HCT116 (cell line): ENCODE measurements around the gene LINGO1. TPM values are rescaled to one million over a fixed set of nuclear protein-coding genes. Genes with fewer than 3 reads are reported as not detected.

ENCODE experiments used
- ATAC-seq: fragments of 200-7000 bp; cut with Tn5 transposase; 2 replicates; pipeline ENCODE4 v1.9.1; 2020; ENCODE audit warnings: mild to moderate bottlenecking, moderate library complexity
- BruUV-seq: library from RNA; stranded (reverse); fragments of 400-500 nt; replicated peaks from 2 replicates; lab custom pipeline; 2021; lab: Mats Ljungman, UMichigan
- CTCF ChIA-PET: fragments of 300-600 bp; sonication (Branson Sonifier 250); formaldehyde crosslinking; loops from one replicate; lab custom pipeline; 2021; ENCODE audit warnings: antibody characterized with exemption; lab: Charles Lee
- POLR2A ChIA-PET: fragments of 300-600, 350-600 bp; sonication (Branson Sonifier 250); formaldehyde crosslinking; loops from one replicate; lab custom pipeline; 2021; ENCODE audit warnings: antibody characterized with exemption; lab: Charles Lee
- RAD21 ChIA-PET, 2 experiments: fragments of 300-600 bp; sonication (Branson Sonifier 250); formaldehyde crosslinking; loops; one replicate each; lab custom pipeline; 2023; ENCODE audit warnings: low total read pairs in 2 of 2; ENCODE audit not compliant: uncharacterized antibody in 2 of 2, unreplicated experiment in 2 of 2, low non-redundant PET in 1 of 2; lab: Charles Lee
- DNase-seq: peaks from one replicate; pipeline ENCODE4 v3.0.0-alpha.2; 2010; ENCODE audit warnings: low read depth, low spot score
- H2AFZ ChIP-seq: fragments of 200-600 bp; shearing (Covaris generic), sonication (generic); 2 replicates; pipeline ENCODE4 v1.6.1; 2017; ENCODE audit warnings: low read depth, mixed run types, mixed read lengths, antibody characterized with exemption, low read length; ENCODE audit not compliant: poor library complexity, severe bottlenecking
- H3K27ac ChIP-seq: 2 replicates; pipeline ENCODE4 v1.5.1; 2012; ENCODE audit warnings: low read depth, low read length
- H3K27me3 ChIP-seq: fragments of 200-600 bp; sonication (generic); 2 replicates; pipeline ENCODE4 v1.6.1; 2016; ENCODE audit warnings: mixed run types, low read length, mixed read lengths; ENCODE audit not compliant: insufficient read depth
- H3K36me3 ChIP-seq, 2 experiments: fragments of 200-500 bp in 1 of 2; fragments of 200-600 bp in 1 of 2; sonication (Bioruptor generic) in 1 of 2; sonication (generic) in 1 of 2; 2 replicates each; pipeline versions ENCODE4 v1.5.1 to v1.6.1; 2014 to 2016; ENCODE audit warnings: low read length in 2 of 2, inconsistent platforms in 1 of 2, mixed read lengths in 1 of 2, mixed run types in 1 of 2; ENCODE audit not compliant: insufficient read depth in 2 of 2, control insufficient read depth in 1 of 2
- H3K4me1 ChIP-seq, 2 experiments: fragments of 200-600 bp in 1 of 2; sonication (generic) in 1 of 2; 2 replicates each; pipeline versions ENCODE4 v1.5.1 to v1.6.1; 2012 to 2017; ENCODE audit warnings: low read length in 2 of 2, inconsistent platforms in 1 of 2, mild to moderate bottlenecking in 1 of 2, mixed read lengths in 1 of 2, mixed run types in 1 of 2, moderate library complexity in 1 of 2; ENCODE audit not compliant: insufficient read depth in 2 of 2, control insufficient read depth in 1 of 2
- H3K4me2 ChIP-seq: fragments of 200-600 bp; sonication (generic); 2 replicates; pipeline ENCODE4 v1.6.1; 2017; ENCODE audit warnings: mixed run types, low read length, mixed read lengths
- H3K4me3 ChIP-seq, 2 experiments: fragments of 200-600 bp in 1 of 2; sonication (generic) in 1 of 2; replicated peaks in 1 of 2; 2 replicates each; pipeline ENCODE4 v1.5.1; 2011 to 2016; ENCODE audit warnings: low read length in 2 of 2, control low read depth in 1 of 2, low read depth in 1 of 2, mild to moderate bottlenecking in 1 of 2, mixed read lengths in 1 of 2, mixed run types in 1 of 2
- H3K79me2 ChIP-seq: fragments of 200-600 bp; sonication (generic); 2 replicates; pipeline ENCODE4 v1.6.1; 2017; ENCODE audit warnings: mild to moderate bottlenecking, mixed run types, low read length, moderate library complexity, mixed read lengths; ENCODE audit not compliant: insufficient read depth
- H3K9ac ChIP-seq: fragments of 200-600 bp; sonication (generic); 2 replicates; pipeline ENCODE4 v1.6.1; 2016; ENCODE audit warnings: low read length, mixed read lengths
- H3K9me2 ChIP-seq: fragments of 200-600 bp; sonication (generic), shearing (Covaris generic); 2 replicates; pipeline ENCODE4 v1.6.1; 2017; ENCODE audit warnings: mixed run types, mild to moderate bottlenecking, moderate library complexity; ENCODE audit not compliant: insufficient read depth
- H3K9me3 ChIP-seq, 2 experiments: fragments of 200-500 bp in 1 of 2; fragments of 200-600 bp in 1 of 2; sonication (Bioruptor generic) in 1 of 2; sonication (generic) in 1 of 2; 2 replicates each; pipeline ENCODE4 v1.6.1; 2014 to 2017; ENCODE audit warnings: low read length in 2 of 2, mixed read lengths in 2 of 2, inconsistent platforms in 1 of 2, low read depth in 1 of 2, mild to moderate bottlenecking in 1 of 2, mixed run types in 1 of 2, moderate library complexity in 1 of 2; ENCODE audit not compliant: control insufficient read depth in 1 of 2, insufficient read depth in 1 of 2
- H4K20me1 ChIP-seq: fragments of 200-600 bp; sonication (generic), shearing (Covaris generic); 2 replicates; pipeline ENCODE4 v1.6.1; 2017; ENCODE audit warnings: mixed run types, mild to moderate bottlenecking, moderate library complexity; ENCODE audit not compliant: insufficient read depth
- CBX3 ChIP-seq: IDR thresholded peaks from 2 replicates; pipeline ENCODE4 v1.6.1; 2012; ENCODE audit warnings: low read depth
- CEBPB ChIP-seq: IDR thresholded peaks from 2 replicates; pipeline ENCODE4 v1.6.1; 2012; ENCODE audit warnings: low read depth
- ELF1 ChIP-seq: IDR thresholded peaks from 2 replicates; pipeline ENCODE4 v1.6.1; 2012; ENCODE audit warnings: low read depth, borderline replicate concordance
- EZH2 ChIP-seq: fragments of 200-600 bp; sonication (generic); IDR thresholded peaks from 2 replicates; pipeline ENCODE4 v1.6.1; 2017; ENCODE audit warnings: antibody characterized with exemption, mixed run types
- EZH2phosphoT487 ChIP-seq: fragments of 200-600 bp; IDR thresholded peaks from 2 replicates; pipeline ENCODE4 v1.6.1; 2018; ENCODE audit warnings: antibody characterized with exemption, borderline replicate concordance
- POLR2AphosphoS5 ChIP-seq: IDR thresholded peaks from 2 replicates; pipeline ENCODE4 v1.6.1; 2011; ENCODE audit warnings: mild to moderate bottlenecking, low read depth, low read length, moderate library complexity
- RAD21 ChIP-seq: IDR thresholded peaks from 2 replicates; pipeline ENCODE4 v1.6.1; 2012; ENCODE audit warnings: low read depth, mild to moderate bottlenecking
- SIN3A ChIP-seq: IDR thresholded peaks from 2 replicates; pipeline ENCODE4 v1.6.1; 2012; ENCODE audit warnings: low read depth
- SRF ChIP-seq: IDR thresholded peaks from 2 replicates; pipeline ENCODE4 v1.6.1; 2012; ENCODE audit warnings: low read depth
- TCF7L2 ChIP-seq: IDR thresholded peaks from 2 replicates; pipeline ENCODE4 v1.7.0; 2011; ENCODE audit warnings: borderline replicate concordance, inconsistent platforms; ENCODE audit not compliant: insufficient read depth, insufficient read length; ENCODE audit errors: extremely low read depth
- ZBTB33 ChIP-seq: IDR thresholded peaks from 2 replicates; pipeline ENCODE4 v1.6.1; 2011; ENCODE audit warnings: mild to moderate bottlenecking, low read length, moderate library complexity; ENCODE audit not compliant: insufficient replicate concordance; ENCODE audit errors: extremely low read depth
- ZFX ChIP-seq: fragments of 450-650 bp; IDR thresholded peaks from 2 replicates; pipeline ENCODE4 v1.6.1; 2017
- ZNF274 ChIP-seq: fragments of 200-500 bp; sonication (Bioruptor generic); IDR thresholded peaks from 2 replicates; pipeline ENCODE4 v1.6.1; 2014; ENCODE audit warnings: mild to moderate bottlenecking, low read depth, low read length, inconsistent platforms
- intact Hi-C: fragments of 100-400 bp; cut with micrococcal nuclease; formaldehyde crosslinking; loops from 2 replicates; pipeline ENCODE4 v1.10.0; 2022
- total RNA-seq: library from RNA; stranded (reverse); gene quantifications from one replicate; pipeline ENCODE4 v1.2.1, GENCODE V29; 2021; ENCODE audit not compliant: unreplicated experiment

Gene LINGO1
- total RNA-seq, 1 experiment from 2014 or later: 15.6 TPM

- no peaks in the 10 kb centered on the region for H4K20me1 ChIP-seq
- intact Hi-C loops: no loop called here
- H3K9me3 ChIP-seq: no peaks in the 10 kb centered on the region
- RAD21 ChIA-PET: no interaction called here
- no peak for TF ChIP-seq SIN3A
- no peak for TF ChIP-seq EZH2phosphoT487
- TF ChIP-seq ZFX: no peak
- no peak for TF ChIP-seq POLR2AphosphoS5
- no peak for TF ChIP-seq SRF
- TF ChIP-seq EZH2: no peak
- TF ChIP-seq TCF7L2: no peak
- H3K4me1 ChIP-seq: no peaks in the 10 kb centered on the region
- no peak overlapping the region for H3K4me3 ChIP-seq
- ATAC-seq: no peak
- POLR2A ChIA-PET: no interaction called here
- H3K9ac ChIP-seq: no peak overlapping the region
- BruUV-seq: no TSS peak
- CTCF ChIA-PET: interaction anchor here (0.9 to 1.2 kb wide), 3 partner anchors 10 to 198 kb away, joined by 3 to 4 read pairs (median 4); no protein-coding TSS in a partner anchor
- H3K79me2 ChIP-seq: no peaks in the 10 kb centered on the region
- H3K27ac ChIP-seq: no peak overlapping the region
- DNase-seq: no peak
- no peak overlapping the region for H2AFZ ChIP-seq
- H3K9me2 ChIP-seq: no peaks in the 10 kb centered on the region
- no peak overlapping the region for H3K4me2 ChIP-seq
- no peaks in the 10 kb centered on the region for H3K27me3 ChIP-seq
- no peaks in the 10 kb centered on the region for H3K36me3 ChIP-seq
Measured at GRCh38 chr15:77622934-77623754, 9.6 kb downstream of the LINGO1 start.

- Histone ChIP-seq H3K27me3 (no peaks in the 10 kb centered on the region), H3K9ac (no peak overlapping the region), H3K9me3 (no peaks in the 10 kb centered on the region), H3K79me2 (no peaks in the 10 kb centered on the region), H3K4me3 (no peak overlapping the region), H3K4me2 (no peak overlapping the region), H4K20me1 (no peaks in the 10 kb centered on the region), H3K36me3 (no peaks in the 10 kb centered on the region), H3K27ac (no peak overlapping the region; the same call in 1 of the 2 replicates), H2AFZ (no peak overlapping the region), H3K4me1 (no peaks in the 10 kb centered on the region), H3K9me2 (no peaks in the 10 kb centered on the region)
- ChIA-PET RAD21 (no interaction called here), CTCF (interaction anchor here (0.9 to 1.0 kb wide), 2 partner anchors 11 to 199 kb away, joined by 3 to 4 read pairs; no protein-coding TSS in a partner anchor), POLR2A (no interaction called here)
- ATAC-seq: no peak
- intact Hi-C loops: no loop called here
- no peak for TF ChIP-seq ZNF274
- TF ChIP-seq CBX3: no peak
- TF ChIP-seq ZBTB33: no peak
- no peak for TF ChIP-seq ELF1
- TF ChIP-seq RAD21: no peak
- TF ChIP-seq SRF: no peak
- no peak for TF ChIP-seq TCF7L2
- no peak for TF ChIP-seq CEBPB
- no TSS peak for BruUV-seq
- DNase-seq: no peak
Measured at GRCh38 chr15:77622209-77622933, 10.3 kb downstream of the LINGO1 start.
